ENCODE results near the gene PIGX. TPM values are rescaled to one million over a fixed set of nuclear protein-coding genes. Genes with fewer than 3 reads are reported as not detected.
"Not testable (repeated sequence)": the region's sequence is repeated elsewhere in the genome, so short reads cannot be mapped to it uniquely, and the experiment has no call there.

The PIGX gene
- total RNA-seq, 6 donors from 2014 or later = 9.4 to 19.5 (median 17.4) TPM

GRCh38 chr3:196712514-196713413 lies 587 bp downstream of the PIGX start:
- H3K4me1 ChIP-seq = peaks cover 14 to 19% (median 17%) of the 10 kb centered on the region in 4 donors
- H3K9me3 ChIP-seq = no peaks in the 10 kb centered on the region
- peak overlapping the region; percentile 81 to 96 (median 92) for H3K27ac ChIP-seq
- H3K4me3 ChIP-seq = peak overlapping the region; percentile 56 to 99 (median 92)
- H3K27me3 ChIP-seq = no peaks in the 10 kb centered on the region
- peak; percentile 77 to 94 for ATAC-seq (ENCODE audit: low FRiP score in 2 of 2)
- peak in 3 of 6 experiments; percentile 25 to 59 (median 48) for TF ChIP-seq CTCF (IDR thresholded peaks at IDR 0.05)
- TF ChIP-seq EP300 (IDR thresholded peaks at IDR 0.05) = no peak
- 12 to 13% methylated on average over 20 to 23 of the region's 64 CpGs for WGBS, 2 donors
- H3K36me3 ChIP-seq = no peaks in the 10 kb centered on the region
- DNase-seq = peak; percentile 63 to 95

- not testable (repeated sequence) for ATAC-seq (ENCODE audit: low FRiP score in 2 of 2); H3K27ac ChIP-seq; H3K36me3 ChIP-seq; H3K27me3 ChIP-seq; DNase-seq; H3K9me3 ChIP-seq; H3K4me3 ChIP-seq
- peaks cover 6 to 11% (median 8%) of the 10 kb centered on the region in 4 donors for H3K4me1 ChIP-seq
- WGBS, 2 donors = 91 to 93% methylated on average over 3 of the region's 3 CpGs
These were observed 5.0 kb downstream of the PIGX start for GRCh38 chr3:196717162-196717561.

- Histone ChIP-seq H3K4me1 (no peaks in the 10 kb centered on the region), H3K9me3 (no peaks in the 10 kb centered on the region), H3K4me3 (no peak overlapping the region), H3K36me3 (peaks cover 0 to 18% (median 0%) of the 10 kb centered on the region in 4 donors), H3K27me3 (no peaks in the 10 kb centered on the region), H3K27ac (no peak overlapping the region)
- TF ChIP-seq EP300 (IDR thresholded peaks at IDR 0.05) (no peak), POLR2A (IDR thresholded peaks at IDR 0.05) (no peak), POLR2AphosphoS5 (IDR thresholded peaks at IDR 0.05) (no peak), CTCF (IDR thresholded peaks at IDR 0.05) (no peak)
- DNase-seq = no peak
- no peak for ATAC-seq (ENCODE audit: low FRiP score in 2 of 2)
- WGBS, 2 donors = 82 to 98% methylated on average over 2 of the region's 2 CpGs
These were observed 8.9 kb downstream of the PIGX start for GRCh38 chr3:196721097-196721496.

- Histone ChIP-seq H3K27ac (no peak overlapping the region), H3K4me1 (no peaks in the 10 kb centered on the region), H3K27me3 (no peaks in the 10 kb centered on the region), H3K4me3 (no peak overlapping the region), H3K36me3 (peaks cover 0 to 24% (median 5%) of the 10 kb centered on the region in 4 donors), H3K9me3 (no peaks in the 10 kb centered on the region)
- no peak for ATAC-seq (ENCODE audit: low FRiP score in 2 of 2)
- TF ChIP-seq CTCF (IDR thresholded peaks at IDR 0.05) (no peak), POLR2AphosphoS5 (IDR thresholded peaks at IDR 0.05) (no peak), POLR2A (IDR thresholded peaks at IDR 0.05) (no peak), EP300 (IDR thresholded peaks at IDR 0.05) (no peak)
- no peak for DNase-seq
- 72 to 74% methylated on average over 7 of the region's 7 CpGs for WGBS, 2 donors
These were observed 14.9 kb downstream of the PIGX start for GRCh38 chr3:196726788-196727675.

GRCh38 chr3:196735751-196736150 lies 23.6 kb downstream of the PIGX start:
- 94 to 96% methylated on average over 3 of the region's 3 CpGs for WGBS, 2 donors

More at GRCh38 chr3:196735751-196736150, 23.6 kb downstream of the PIGX start:
- H3K27me3 ChIP-seq = no peaks in the 10 kb centered on the region
- H3K4me1 ChIP-seq = peaks cover 0 to 6% (median 4%) of the 10 kb centered on the region in 4 donors
- peaks cover 0 to 18% (median 0%) of the 10 kb centered on the region in 4 donors for H3K36me3 ChIP-seq
- TF ChIP-seq POLR2A (IDR thresholded peaks at IDR 0.05) (no peak), CTCF (IDR thresholded peaks at IDR 0.05) (no peak), EP300 (IDR thresholded peaks at IDR 0.05) (no peak), POLR2AphosphoS5 (IDR thresholded peaks at IDR 0.05) (no peak)
- no peak overlapping the region for H3K4me3 ChIP-seq
- ATAC-seq (ENCODE audit: low FRiP score in 2 of 2) (no peak), DNase-seq (no peak)
- no peak overlapping the region for H3K27ac ChIP-seq
- no peaks in the 10 kb centered on the region for H3K9me3 ChIP-seq

Measured in upper lobe of left lung (tissue), 6 donors.